Liver (tissue), 9 donors: ENCODE measurements around the gene PAPPA. TPM values are rescaled to one million over a fixed set of nuclear protein-coding genes. Genes with fewer than 3 reads are reported as not detected.

Source experiments
- DNase-seq: peaks from one replicate; pipeline ENCODE4 v3.0.0-alpha.2; 2017; ENCODE audit warnings: low spot score
- H3K27ac ChIP-seq, 2 donors: one replicate each; pipeline ENCODE4 v1.7.0; 2013; ENCODE audit warnings: inconsistent platforms in 2 of 2, low read length in 2 of 2, control low read depth in 1 of 2, low read depth in 1 of 2, mild to moderate bottlenecking in 1 of 2
- H3K27me3 ChIP-seq, 4 donors: one replicate each; pipeline versions ENCODE4 v1.6.1 to v1.7.0; 2013; ENCODE audit warnings: low read length in 3 of 4, inconsistent platforms in 1 of 4, mild to moderate bottlenecking in 1 of 4, moderate library complexity in 1 of 4; ENCODE audit not compliant: control insufficient read depth in 4 of 4, insufficient read depth in 4 of 4
- H3K36me3 ChIP-seq, 4 donors: one replicate each; pipeline versions ENCODE4 v1.6.1 to v1.7.0; 2013; ENCODE audit warnings: low read length in 3 of 4, mild to moderate bottlenecking in 3 of 4, low read depth in 1 of 4, moderate library complexity in 1 of 4; ENCODE audit not compliant: control insufficient read depth in 4 of 4, insufficient read depth in 3 of 4
- H3K4me1 ChIP-seq, 4 donors: one replicate each; pipeline versions ENCODE4 v1.6.1 to v1.7.0; 2013; ENCODE audit warnings: low read length in 3 of 4, mild to moderate bottlenecking in 3 of 4, moderate library complexity in 1 of 4; ENCODE audit not compliant: control insufficient read depth in 4 of 4, insufficient read depth in 4 of 4
- H3K4me3 ChIP-seq, 3 donors: one replicate each; pipeline versions ENCODE4 v1.6.1 to v1.7.0; 2013; ENCODE audit warnings: low read length in 3 of 3, control low read depth in 1 of 3, low read depth in 1 of 3, mild to moderate bottlenecking in 1 of 3
- H3K9ac ChIP-seq, 2 donors: one replicate each; pipeline ENCODE4 v1.7.0; 2013; ENCODE audit warnings: low read length in 2 of 2, mild to moderate bottlenecking in 2 of 2, moderate library complexity in 2 of 2, control low read depth in 1 of 2, low read depth in 1 of 2
- H3K9me3 ChIP-seq, 4 donors: one replicate each; pipeline versions ENCODE4 v1.6.1 to v1.7.0; 2013; ENCODE audit warnings: low read length in 3 of 4; ENCODE audit not compliant: control insufficient read depth in 4 of 4
- EGR1 ChIP-seq, 2 donors: IDR thresholded peaks; 2 replicates each; pipeline ENCODE4 v1.6.1; 2016 to 2018; ENCODE audit warnings: antibody characterized with exemption in 2 of 2, low read depth in 2 of 2
- FOXA1 ChIP-seq: IDR thresholded peaks from 2 replicates; pipeline ENCODE4 v1.6.1; 2016; ENCODE audit warnings: antibody characterized with exemption
- FOXA2 ChIP-seq: IDR thresholded peaks from 2 replicates; pipeline ENCODE4 v1.6.1; 2016; ENCODE audit warnings: antibody characterized with exemption
- GABPA ChIP-seq, 2 donors: IDR thresholded peaks in 1 of 2; conservative IDR thresholded peaks in 1 of 2; 2 replicates each; pipeline ENCODE4 v1.6.1; 2016; ENCODE audit warnings: antibody characterized with exemption in 2 of 2, mild to moderate bottlenecking in 1 of 2, moderate library complexity in 1 of 2
- HNF4A ChIP-seq, 2 donors: conservative IDR thresholded peaks; 2 replicates each; pipeline ENCODE4 v1.6.1; 2016; ENCODE audit warnings: antibody characterized with exemption in 2 of 2, mild to moderate bottlenecking in 2 of 2
- HNF4G ChIP-seq: IDR thresholded peaks from 2 replicates; pipeline ENCODE4 v1.6.1; 2016; ENCODE audit warnings: antibody characterized with exemption
- JUND ChIP-seq, 2 donors: IDR thresholded peaks; 2 replicates each; pipeline ENCODE4 v1.6.1; 2016; ENCODE audit warnings: antibody characterized with exemption in 2 of 2
- NR2F2 ChIP-seq: IDR thresholded peaks from 2 replicates; pipeline ENCODE4 v1.6.1; 2016; ENCODE audit warnings: antibody characterized with exemption
- RAD21 ChIP-seq, 2 donors: IDR thresholded peaks; 2 replicates each; pipeline ENCODE4 v1.6.1; 2016; ENCODE audit warnings: antibody characterized with exemption in 2 of 2, mild to moderate bottlenecking in 2 of 2
- REST ChIP-seq: IDR thresholded peaks from 2 replicates; pipeline ENCODE4 v1.6.1; 2016; ENCODE audit warnings: antibody characterized with exemption, mild to moderate bottlenecking
- RXRA ChIP-seq, 2 donors: IDR thresholded peaks; 2 replicates each; pipeline ENCODE4 v1.6.1; 2017 to 2018; ENCODE audit warnings: antibody characterized with exemption in 2 of 2, mild to moderate bottlenecking in 1 of 2
- SP1 ChIP-seq: IDR thresholded peaks from 2 replicates; pipeline ENCODE4 v1.6.1; 2018; ENCODE audit warnings: antibody characterized with exemption, mild to moderate bottlenecking
- TAF1 ChIP-seq: conservative IDR thresholded peaks from 2 replicates; pipeline ENCODE4 v1.6.1; 2016; ENCODE audit warnings: antibody characterized with exemption, mild to moderate bottlenecking
- YY1 ChIP-seq: IDR thresholded peaks from 2 replicates; pipeline ENCODE4 v1.6.1; 2016; ENCODE audit warnings: antibody characterized with exemption, mild to moderate bottlenecking
- ZBTB33 ChIP-seq: IDR thresholded peaks from 2 replicates; pipeline ENCODE4 v1.6.1; 2016; ENCODE audit warnings: antibody characterized with exemption
- WGBS: extraction: QIAGEN DNeasy Blood & Tissue Kit; methylation state at CpG from one replicate; pipeline ENCODE4 v1.1.7; 2013; 5-methylcytosine and 5-hydroxymethylcytosine counted together
- polyA plus RNA-seq, 2 donors: library from polyadenylated mRNA; stranded (reverse) in 1 of 2; unstranded in 1 of 2; fragments of 200-250 nt in 1 of 2; fragments of >200 nt in 1 of 2; fragmentation: Nextera tagmentation in 1 of 2; extraction: Ambion mirVana in 1 of 2; gene quantifications; one replicate each; pipeline versions ENCODE4 v1.2.1 to v1.2.3, GENCODE V29; 2013 to 2015
- total RNA-seq, 2 donors: library from RNA; depleted of rRNA; stranded (reverse); fragments of >200 nt; gene quantifications; one replicate each; pipeline ENCODE4 v1.2.3, GENCODE V29; 2014
- TF ChIP-seq, protein P1 (sequence below): IDR thresholded peaks from 2 replicates; pipeline ENCODE4 v1.6.1; 2016; ENCODE audit warnings: antibody characterized with exemption
- donor health status: healthy.
- donor health status: healthy.
- donor health status: healthy.
- donor health status: healthy.
- donor health status: healthy.

PAPPA gene
- total and polyA plus RNA-seq, 4 donors = 0.03 to 0.33 (median 0.20) TPM

DNA sequence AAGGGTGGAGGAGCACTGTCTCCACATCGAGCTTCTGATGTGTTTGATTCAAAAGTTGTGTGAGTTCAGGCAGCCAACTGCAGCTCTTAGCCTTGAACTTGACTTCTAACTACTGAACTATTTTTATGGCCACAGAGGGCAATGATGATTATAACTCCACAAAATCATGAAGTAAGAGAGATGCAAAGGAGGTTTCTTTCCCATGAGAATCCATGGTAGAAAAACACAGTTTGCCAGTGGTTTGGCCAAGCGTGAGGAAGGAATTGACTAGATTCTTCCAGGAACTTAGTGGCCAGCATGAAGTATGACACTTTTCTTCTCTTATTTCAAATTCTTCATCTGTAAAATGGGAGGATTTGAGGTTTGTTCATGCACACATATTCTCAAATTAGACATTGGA is 43.2 kb downstream of the PAPPA start:
- Histone ChIP-seq H3K27ac (no peak overlapping the region), H3K4me3 (no peak overlapping the region), H3K27me3 (no peaks in the 10 kb centered on the region), H3K36me3 (no peaks in the 10 kb centered on the region), H3K4me1 (peaks cover 0 to 8% (median 7%) of the 10 kb centered on the region in 4 donors), H3K9ac (no peak overlapping the region), H3K9me3 (no peaks in the 10 kb centered on the region)
- 90% methylated on average over 2 of the region's 2 CpGs for WGBS
- no peak for DNase-seq
- no peak for TF ChIP-seq REST
- TF ChIP-seq RAD21 (IDR thresholded peaks at IDR 0.05) = no peak
- no peak for TF ChIP-seq FOXA1

DNA sequence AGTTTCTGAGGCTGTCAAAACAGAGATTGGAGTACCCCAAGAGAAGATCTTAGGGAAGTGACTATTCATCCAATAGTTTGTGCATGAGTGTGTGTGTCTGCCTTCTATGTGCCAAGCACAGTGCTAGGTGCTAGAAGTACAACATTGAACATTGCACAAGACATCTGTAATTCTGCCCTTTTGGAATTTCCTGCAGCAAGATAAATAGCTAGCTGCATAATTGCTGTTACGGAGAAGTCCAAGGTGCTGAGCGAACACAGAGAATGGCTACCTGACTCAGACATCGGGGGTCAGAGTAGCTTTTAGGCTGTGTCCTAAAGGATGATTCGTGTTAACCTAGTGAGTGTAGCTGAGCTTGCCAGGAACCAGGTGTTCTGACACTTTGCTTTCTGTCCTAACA is 44.8 kb downstream of the PAPPA start:
- Histone ChIP-seq H3K4me1 (peaks cover 2 to 23% (median 16%) of the 10 kb centered on the region in 4 donors), H3K36me3 (no peaks in the 10 kb centered on the region), H3K9me3 (no peaks in the 10 kb centered on the region), H3K27ac (no peak overlapping the region), H3K9ac (no peak overlapping the region), H3K4me3 (no peak overlapping the region), H3K27me3 (no peaks in the 10 kb centered on the region)
- WGBS = 33% methylated on average over 4 of the region's 4 CpGs
- TF ChIP-seq, protein P1, sequence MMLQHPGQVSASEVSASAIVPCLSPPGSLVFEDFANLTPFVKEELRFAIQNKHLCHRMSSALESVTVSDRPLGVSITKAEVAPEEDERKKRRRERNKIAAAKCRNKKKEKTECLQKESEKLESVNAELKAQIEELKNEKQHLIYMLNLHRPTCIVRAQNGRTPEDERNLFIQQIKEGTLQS = no peak
- TF ChIP-seq EGR1 (IDR thresholded peaks at IDR 0.05; ENCODE audit: low read depth in 2 of 2) (no peak), JUND (IDR thresholded peaks at IDR 0.05) (peak in 1 of 2 donors; percentile 71), YY1 (no peak), HNF4G (peak; percentile 39), GABPA (IDR thresholded peaks at IDR 0.05 in 1 of 2, conservative IDR thresholded peaks at IDR 0.05 in 1 of 2) (no peak), TAF1 (no peak), REST (peak; percentile 94), HNF4A (conservative IDR thresholded peaks at IDR 0.05) (peak; percentile 89 to 90), FOXA2 (peak; percentile 36), RAD21 (IDR thresholded peaks at IDR 0.05) (peak in 1 of 2 donors; percentile 9), NR2F2 (no peak), RXRA (IDR thresholded peaks at IDR 0.05) (peak in 1 of 2 donors; percentile 60), SP1 (peak; percentile 29), FOXA1 (no peak), ZBTB33 (no peak)
- no peak for DNase-seq
